PC-3 (cell line): ENCODE measurements around the gene CORO2B. TPM values are rescaled to one million over a fixed set of nuclear protein-coding genes. Genes with fewer than 3 reads are reported as not detected.

Experiments used
- ATAC-seq: fragments of 200-7000 bp; cut with Tn5 transposase; 2 replicates; pipeline ENCODE4 v1.9.1; 2020; ENCODE audit warnings: mild to moderate bottlenecking, moderate library complexity
- BruUV-seq: library from RNA; stranded (reverse); fragments of 400-500 nt; replicated peaks from 2 replicates; lab custom pipeline; 2021; lab: Mats Ljungman, UMichigan
- CTCF ChIA-PET: fragments of 300-600 bp; sonication (Branson Sonifier 250); formaldehyde crosslinking; loops from one replicate; lab custom pipeline; 2022; ENCODE audit warnings: antibody characterized with exemption; lab: Charles Lee
- POLR2A ChIA-PET: fragments of 300-600 bp; sonication (Branson Sonifier 250); formaldehyde crosslinking; loops from one replicate; lab custom pipeline; 2022; ENCODE audit warnings: antibody characterized with exemption; ENCODE audit not compliant: unreplicated experiment; lab: Charles Lee
- DNase-seq: peaks from one replicate; pipeline ENCODE4 v3.0.0-alpha.2; 2015
- H2AFZ ChIP-seq: fragments of 300-600 bp; sonication (generic); 2 replicates; pipeline ENCODE4 v1.6.0; 2016; ENCODE audit warnings: antibody characterized with exemption, low read length
- H3F3A ChIP-seq: fragments of 300-600 bp; sonication (generic); one replicate; pipeline ENCODE4 v1.6.0; 2017; ENCODE audit warnings: antibody characterized with exemption, low read length, control low read depth, mild to moderate bottlenecking; ENCODE audit not compliant: unreplicated experiment
- H3K27ac ChIP-seq: fragments of 300-600 bp; sonication (generic); 2 replicates; pipeline ENCODE4 v1.5.1; 2016; ENCODE audit warnings: mild to moderate bottlenecking, low read length
- H3K27me3 ChIP-seq: fragments of 300-600 bp; sonication (generic); 2 replicates; pipeline ENCODE4 v1.6.1; 2016; ENCODE audit warnings: low read length, mixed read lengths
- H3K36me3 ChIP-seq: fragments of 300-600 bp; sonication (generic); 2 replicates; pipeline ENCODE4 v1.6.1; 2016; ENCODE audit warnings: low read depth, mixed run types, low read length, mixed read lengths
- H3K4me1 ChIP-seq: fragments of 300-600 bp; sonication (generic); 2 replicates; pipeline ENCODE4 v1.5.1; 2016; ENCODE audit warnings: low read length; ENCODE audit not compliant: insufficient read depth
- H3K4me2 ChIP-seq: fragments of 300-600 bp; sonication (generic); 2 replicates; pipeline ENCODE4 v1.6.0; 2016; ENCODE audit warnings: low read length
- H3K4me3 ChIP-seq: fragments of 300-600 bp; sonication (generic); 2 replicates; pipeline ENCODE4 v1.5.1; 2016; ENCODE audit warnings: mild to moderate bottlenecking, low read length, mixed read lengths
- H3K79me2 ChIP-seq: fragments of 300-600 bp; sonication (generic); 2 replicates; pipeline ENCODE4 v1.6.1; 2017; ENCODE audit warnings: low read length, mixed read lengths
- H3K9ac ChIP-seq: fragments of 300-600 bp; sonication (generic); 2 replicates; pipeline ENCODE4 v1.6.0; 2016; ENCODE audit warnings: mild to moderate bottlenecking, low read length
- H3K9me2 ChIP-seq: fragments of 300-600 bp; sonication (generic); replicated peaks from 2 replicates; pipeline ENCODE4 v1.6.1; 2016; ENCODE audit warnings: mixed run types, low read length, mixed read lengths
- H3K9me3 ChIP-seq: fragments of 300-600 bp; sonication (generic); 2 replicates; pipeline ENCODE4 v1.6.1; 2016; ENCODE audit warnings: low read length, mixed read lengths
- H4K20me1 ChIP-seq: fragments of 300-600 bp; sonication (generic); 2 replicates; pipeline ENCODE4 v1.6.1; 2016; ENCODE audit warnings: low read length, mixed read lengths
- CTCF ChIP-seq: fragments of 300-600 bp; sonication (generic); conservative IDR thresholded peaks from 2 replicates; pipeline ENCODE4 v1.5.1; 2017; ENCODE audit warnings: antibody characterized with exemption, low read depth, mild to moderate bottlenecking, low read length
- EZH2 ChIP-seq: fragments of 300-600 bp; sonication (generic); IDR thresholded peaks from one replicate; pipeline ENCODE4 v1.6.1; 2017; ENCODE audit warnings: antibody characterized with exemption, mild to moderate bottlenecking, low read length; ENCODE audit not compliant: unreplicated experiment
- EZH2phosphoT487 ChIP-seq: fragments of 300-600 bp; sonication (generic); IDR thresholded peaks from 2 replicates; pipeline ENCODE4 v1.6.1; 2018; ENCODE audit warnings: mild to moderate bottlenecking, antibody characterized with exemption, low read length, borderline replicate concordance
- intact Hi-C: fragments of 100-400 bp; cut with micrococcal nuclease; formaldehyde crosslinking; loops from 2 replicates; pipeline ENCODE4 v1.9.0; 2023
- total RNA-seq: library from RNA; depleted of rRNA; stranded (reverse); fragments of >200 nt; gene quantifications from 2 replicates; pipeline ENCODE4 v1.2.3, GENCODE V29; 2014

The CORO2B gene
- total RNA-seq, 1 experiment from 2014 or later, result 0.66 TPM

GRCh38 chr15:68630211-68630555, 51.4 kb downstream of the CORO2B start:
- Histone ChIP-seq H3K4me2 (no peak overlapping the region), H2AFZ (no peak overlapping the region), H3K4me3 (no peak overlapping the region), H3K36me3 (no peaks in the 10 kb centered on the region), H3K27ac (no peak overlapping the region), H3K4me1 (peaks cover 4% of the 10 kb centered on the region; the same call in 1 of the 2 replicates), H3K9me2 (no peaks in the 10 kb centered on the region), H3K9me3 (no peaks in the 10 kb centered on the region), H4K20me1 (no peaks in the 10 kb centered on the region), H3K9ac (no peak overlapping the region), H3K79me2 (no peaks in the 10 kb centered on the region), H3K27me3 (no peaks in the 10 kb centered on the region), H3F3A (no peaks in the 10 kb centered on the region)
- TF ChIP-seq EZH2phosphoT487 (no peak), CTCF (no peak), EZH2 (no peak)
- no peak for DNase-seq
- no TSS peak for BruUV-seq
- POLR2A ChIA-PET, result no interaction called here
- CTCF ChIA-PET, result no interaction called here
- no peak for ATAC-seq
- intact Hi-C loops, result no loop called here

GRCh38 chr15:68630836-68631235, 52.0 kb downstream of the CORO2B start:
- H3K79me2 ChIP-seq, result no peaks in the 10 kb centered on the region
- H3K4me3 ChIP-seq, result no peak overlapping the region
- no peak overlapping the region for H3K4me2 ChIP-seq
- TF ChIP-seq CTCF (0 out of 2 replicates have a peak, but pooled peaks have one; percentile 18), EZH2 (no peak), EZH2phosphoT487 (no peak)
- no peaks in the 10 kb centered on the region for H3K36me3 ChIP-seq
- H3F3A ChIP-seq, result no peaks in the 10 kb centered on the region
- intact Hi-C loops, result no loop called here
- H3K9ac ChIP-seq, result no peak overlapping the region
- H2AFZ ChIP-seq, result no peak overlapping the region
- no TSS peak for BruUV-seq
- CTCF ChIA-PET, result no interaction called here
- H3K9me2 ChIP-seq, result no peaks in the 10 kb centered on the region
- no peak overlapping the region for H3K27ac ChIP-seq
- no peak for ATAC-seq
- H3K27me3 ChIP-seq, result no peaks in the 10 kb centered on the region
- POLR2A ChIA-PET, result no interaction called here
- no peak for DNase-seq
- no peaks in the 10 kb centered on the region for H4K20me1 ChIP-seq
- peaks cover 4% of the 10 kb centered on the region; the same call in 1 of the 2 replicates for H3K4me1 ChIP-seq
- no peaks in the 10 kb centered on the region for H3K9me3 ChIP-seq

- Histone ChIP-seq H3K9me3 (no peaks in the 10 kb centered on the region), H3K9ac (no peak overlapping the region), H3K9me2 (no peaks in the 10 kb centered on the region), H3F3A (no peaks in the 10 kb centered on the region), H3K79me2 (no peaks in the 10 kb centered on the region), H3K4me2 (no peak overlapping the region), H4K20me1 (no peaks in the 10 kb centered on the region), H3K4me3 (no peak overlapping the region), H3K4me1 (peaks cover 4% of the 10 kb centered on the region; the same call in 1 of the 2 replicates), H3K27ac (no peak overlapping the region), H3K36me3 (no peaks in the 10 kb centered on the region), H3K27me3 (no peaks in the 10 kb centered on the region), H2AFZ (no peak overlapping the region)
- ChIA-PET POLR2A (no interaction called here), CTCF (no interaction called here)
- TF ChIP-seq CTCF (no peak), EZH2phosphoT487 (no peak), EZH2 (no peak)
- intact Hi-C loops, result no loop called here
- DNase-seq (no peak), ATAC-seq (no peak)
- BruUV-seq, result no TSS peak
Measured at GRCh38 chr15:68631601-68632051, 52.8 kb downstream of the CORO2B start.
